HG02610 (cell line): ENCODE results near the gene ZNRF3.
"Not testable (repeated sequence)": the region's sequence is repeated elsewhere in the genome, so short reads cannot be mapped to it uniquely, and the experiment has no call there.

Source experiments
- ATAC-seq: cut with Tn5 transposase; IDR thresholded peaks from one replicate; pipeline ENCODE4 v1.9.1; 2021; ENCODE audit warnings: mild to moderate bottlenecking, moderate library complexity; ENCODE audit not compliant: unreplicated experiment

The ZNRF3 gene

DNA sequence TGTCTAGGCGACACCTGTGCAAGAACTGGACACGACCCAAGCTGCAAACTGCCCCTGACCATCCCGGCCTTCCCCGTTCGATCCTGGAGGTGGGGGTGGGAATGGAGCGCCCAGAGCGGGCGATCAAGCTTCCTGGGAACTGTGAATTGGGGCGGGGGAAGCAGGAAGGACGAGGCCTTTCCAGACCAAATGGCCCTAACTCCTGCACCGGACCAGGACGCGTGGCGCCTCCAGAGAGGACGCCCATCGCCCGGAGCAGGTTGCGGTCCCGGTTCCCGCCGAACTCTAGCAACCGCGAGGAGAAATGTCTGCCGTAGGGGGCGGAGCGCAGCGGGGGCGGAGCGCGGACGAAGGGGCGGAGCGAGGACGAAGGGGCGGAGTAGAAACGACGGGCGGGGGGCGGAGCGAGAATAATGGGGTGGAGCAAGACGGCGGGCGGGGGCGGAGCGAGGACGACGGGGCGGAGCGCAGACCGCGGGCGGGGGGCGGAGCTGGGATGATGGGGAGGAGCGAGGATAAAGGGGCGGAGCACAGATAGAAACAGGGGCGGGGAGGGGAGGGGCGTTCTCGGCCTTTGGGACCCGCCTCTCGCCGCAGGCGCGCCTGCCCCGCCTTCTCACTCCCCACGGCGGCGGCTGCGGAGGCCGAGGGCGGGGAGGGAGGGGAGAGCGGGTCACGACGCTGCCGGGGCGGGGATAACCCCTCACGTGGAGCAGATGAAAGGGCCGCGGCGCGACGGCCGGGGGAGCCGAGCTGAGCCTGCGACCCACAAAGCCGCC, at the start of gene ZNRF3:
ZNRF3 (plus strand) TSS at position 695 of the 779 bp plus-strand sequence. CDS start 195 bp downstream, outside the sequence.
- ATAC-seq: peak; percentile 41

DNA sequence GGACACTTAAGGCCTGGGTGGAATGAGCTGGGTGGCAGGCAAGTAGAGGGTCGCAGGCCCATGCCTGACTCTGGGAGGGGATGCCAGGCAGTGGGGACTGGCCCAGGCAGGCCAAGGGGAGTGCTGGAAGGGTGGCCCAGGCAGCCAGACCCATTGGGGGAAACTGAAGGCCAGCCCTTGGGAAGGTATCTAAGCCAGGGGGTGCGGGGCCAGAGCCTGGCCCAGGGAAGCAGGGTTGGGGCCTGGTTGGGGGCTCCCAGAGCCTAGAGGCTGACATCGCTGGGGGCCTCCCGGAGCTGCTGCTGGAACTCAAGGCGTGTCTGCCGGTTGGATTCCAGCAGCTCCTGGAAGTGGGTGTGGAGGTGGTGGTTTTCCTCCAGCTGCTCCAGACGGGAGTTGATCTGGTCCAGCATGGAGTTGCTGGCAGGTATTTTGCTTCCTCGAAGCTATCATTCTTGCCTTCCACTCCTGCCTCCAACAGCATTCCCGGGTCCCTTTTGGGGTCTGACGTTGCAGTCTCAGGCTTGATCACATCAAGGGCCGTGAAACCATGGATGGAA, 47.7 kb upstream of the ZNRF3 start:
- ATAC-seq: no peak

DNA sequence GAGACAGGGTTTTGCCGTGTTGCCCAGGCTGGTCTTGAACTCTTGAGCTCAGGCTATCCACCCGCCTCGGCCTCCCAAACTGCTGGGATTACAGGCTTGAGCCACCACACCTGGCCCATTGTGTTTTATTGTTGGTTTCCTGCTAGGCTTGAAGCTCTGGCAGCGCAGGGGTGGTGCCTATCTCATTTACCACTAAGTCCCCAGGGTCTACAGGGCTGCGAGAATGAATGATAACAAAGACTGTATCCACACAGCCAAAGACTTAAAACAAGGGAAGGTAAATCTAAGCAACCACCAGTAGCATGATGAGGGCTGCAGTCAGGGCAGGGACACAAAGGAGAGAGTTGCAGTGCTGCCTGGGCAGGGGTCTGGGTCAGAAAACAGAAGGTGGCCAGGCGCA, 45.7 kb upstream of the ZNRF3 start:
- ATAC-seq: no peak

DNA sequence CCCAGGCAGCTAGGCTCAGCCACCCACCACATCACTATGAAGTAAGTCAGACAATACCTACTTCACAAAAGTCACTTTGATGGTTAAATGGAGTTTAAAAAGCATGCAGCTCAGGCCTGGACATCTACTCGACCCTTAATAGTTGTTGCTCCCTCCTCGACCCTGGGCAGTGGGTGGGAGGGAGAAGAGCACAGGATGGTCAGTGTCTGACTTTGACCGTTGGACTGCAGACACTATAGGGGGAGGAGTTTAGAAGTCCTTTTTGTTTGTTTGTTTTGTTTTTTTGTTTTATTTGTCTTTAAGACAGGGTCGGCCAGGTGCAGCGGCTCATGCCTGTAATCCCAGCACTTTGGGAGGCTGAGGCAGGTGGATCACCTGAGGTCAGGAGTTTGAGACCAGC, 44.4 kb upstream of the ZNRF3 start:
- no peak for ATAC-seq

DNA sequence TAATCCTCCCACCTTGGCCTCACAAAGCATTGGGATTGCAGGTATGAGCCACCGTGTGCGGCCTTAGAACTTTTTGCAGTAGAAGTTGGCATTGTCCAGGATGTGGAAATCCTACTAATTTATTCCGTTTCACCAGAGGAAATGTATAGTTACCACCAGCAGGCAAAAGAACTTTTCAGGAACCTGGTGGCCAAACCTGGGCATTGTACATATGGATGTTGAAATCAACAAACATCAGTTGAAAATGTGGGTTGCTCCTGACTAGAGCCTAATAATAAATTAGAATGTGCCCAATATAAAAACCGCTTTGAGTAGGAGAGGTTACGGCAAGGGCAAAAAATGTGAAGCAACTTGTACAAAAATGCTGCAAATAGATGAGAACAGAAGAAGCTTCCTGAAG, 42.3 kb upstream of the ZNRF3 start:
- ATAC-seq: no peak

DNA sequence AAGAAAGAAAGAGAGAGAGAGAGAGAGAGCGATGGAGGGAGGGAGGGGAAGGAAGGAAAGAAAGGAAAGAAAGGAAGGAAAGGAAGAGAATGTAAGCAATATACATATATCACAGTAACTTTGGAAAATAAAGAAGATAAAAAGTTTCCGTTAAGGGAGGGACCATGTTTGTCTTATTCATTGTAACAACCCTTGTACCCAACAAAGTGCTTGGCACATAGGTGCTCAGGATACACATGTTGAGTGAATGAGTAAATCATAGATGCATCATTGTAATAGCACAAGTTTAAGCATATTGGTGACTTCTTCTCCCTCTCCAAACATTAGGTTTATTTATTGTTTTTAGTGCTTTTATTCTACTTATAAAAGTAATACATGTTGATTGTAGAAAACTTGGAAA, 39.7 kb upstream of the ZNRF3 start:
- ATAC-seq: no peak

DNA sequence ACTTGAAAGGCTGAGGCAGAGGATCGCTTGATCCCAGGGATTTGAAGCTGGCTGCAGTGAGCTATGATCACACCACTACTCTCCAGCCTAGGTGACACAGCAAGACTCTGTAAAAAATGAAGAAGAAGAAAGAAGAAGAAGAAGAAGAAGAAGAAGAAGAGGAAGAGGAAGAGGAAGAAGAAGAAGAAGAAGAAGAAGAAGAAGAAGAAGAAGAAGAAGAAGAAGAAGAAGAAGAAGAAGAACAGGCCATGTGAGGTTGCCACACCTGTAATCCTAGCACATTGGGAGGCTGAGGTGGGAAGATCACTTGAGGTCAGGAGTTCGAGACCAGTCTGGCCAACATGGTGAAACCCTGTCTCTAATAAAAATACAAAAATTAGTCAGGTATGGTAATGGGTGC, 39.1 kb upstream of the ZNRF3 start:
- not testable (repeated sequence) for ATAC-seq

DNA sequence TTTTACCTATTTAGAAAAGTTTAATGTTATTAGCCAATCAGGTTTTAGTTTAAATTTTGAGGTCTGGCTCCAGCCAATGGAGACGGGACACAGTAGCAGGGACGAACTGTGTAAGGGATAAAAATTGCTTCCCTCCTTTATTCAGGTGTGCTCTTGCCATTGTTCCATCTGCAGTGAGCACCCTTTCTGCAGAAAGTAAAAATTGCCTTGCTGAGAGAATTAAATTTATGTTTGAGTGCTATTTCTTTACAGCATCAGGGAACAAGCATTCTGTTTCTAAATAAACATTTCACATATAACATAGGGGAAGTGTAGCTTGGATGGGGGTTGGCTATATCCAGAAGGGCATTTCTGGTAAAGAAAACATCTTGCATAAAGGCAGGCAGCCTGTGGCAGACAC, 36.4 kb upstream of the ZNRF3 start:
- no peak for ATAC-seq

DNA sequence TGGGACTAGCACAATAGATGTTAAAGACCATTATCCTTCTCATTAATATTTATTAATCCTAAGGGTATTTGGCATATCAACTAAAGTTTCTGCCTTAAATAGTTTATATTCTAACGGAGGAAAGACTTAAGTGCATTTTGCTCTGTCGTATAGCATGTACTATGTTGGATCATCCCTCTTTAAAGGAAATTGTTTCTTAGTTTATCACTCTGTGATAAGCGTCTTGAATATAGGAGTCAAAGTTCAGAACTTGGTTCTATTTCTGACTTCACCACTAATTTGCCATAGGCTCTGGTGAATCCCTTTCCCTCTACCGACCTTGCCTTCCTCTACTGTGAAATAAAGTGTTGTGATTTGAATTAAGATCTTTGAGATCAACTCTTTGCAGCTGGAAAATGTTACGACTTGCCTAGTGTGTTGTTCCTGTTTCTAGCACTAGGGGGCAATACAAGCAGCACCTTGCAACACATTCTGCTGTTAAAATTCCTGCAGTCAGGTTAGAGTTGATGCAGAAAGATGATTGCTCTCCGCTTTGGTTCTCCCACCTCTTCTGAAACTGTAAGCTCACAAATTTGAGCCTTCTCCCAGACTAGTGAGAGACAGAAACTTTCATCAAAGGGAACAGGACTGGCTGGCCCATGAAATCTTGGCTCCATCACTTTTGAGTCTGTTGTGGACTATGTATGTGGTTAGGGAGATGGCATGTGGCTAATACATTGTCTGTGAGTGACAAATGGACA, 27.8 kb upstream of the ZNRF3 start:
- no peak for ATAC-seq

DNA sequence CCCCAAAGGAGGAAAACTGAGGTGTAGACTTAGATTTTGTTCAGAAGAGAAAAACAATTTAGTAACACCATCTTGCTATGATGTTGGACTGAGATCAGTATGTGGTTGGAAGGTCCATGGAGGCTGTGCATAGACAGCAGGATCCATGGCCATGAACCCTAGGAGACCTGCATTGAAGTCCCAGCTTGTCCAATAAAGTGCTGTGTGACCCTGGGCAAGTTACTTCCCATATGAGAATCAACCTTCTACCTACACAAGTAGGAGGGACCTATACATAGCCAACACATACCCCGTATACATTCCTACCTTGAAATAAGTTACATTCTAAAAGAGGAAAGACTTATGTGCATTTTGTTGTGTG, 27.3 kb upstream of the ZNRF3 start:
- ATAC-seq: no peak

DNA sequence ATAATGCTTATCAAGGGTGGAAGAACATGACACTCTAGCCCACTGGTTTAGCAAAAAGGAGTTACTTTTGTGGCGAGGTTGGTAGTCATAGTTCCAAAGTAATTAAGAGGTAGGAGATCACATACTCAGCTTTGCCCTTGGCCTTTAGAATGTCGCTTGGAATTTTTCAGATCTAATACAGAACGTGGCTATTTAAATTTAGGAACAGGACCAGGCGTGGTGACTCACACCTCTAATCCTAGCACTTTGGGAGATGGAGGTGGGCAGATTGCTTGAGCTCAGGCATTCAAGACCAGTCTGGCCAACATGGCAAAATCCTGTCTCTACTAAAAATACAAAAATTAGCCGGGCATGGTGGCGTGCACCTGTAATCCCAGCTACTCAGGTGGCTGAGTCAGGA, 26.1 kb upstream of the ZNRF3 start:
- no peak for ATAC-seq

DNA sequence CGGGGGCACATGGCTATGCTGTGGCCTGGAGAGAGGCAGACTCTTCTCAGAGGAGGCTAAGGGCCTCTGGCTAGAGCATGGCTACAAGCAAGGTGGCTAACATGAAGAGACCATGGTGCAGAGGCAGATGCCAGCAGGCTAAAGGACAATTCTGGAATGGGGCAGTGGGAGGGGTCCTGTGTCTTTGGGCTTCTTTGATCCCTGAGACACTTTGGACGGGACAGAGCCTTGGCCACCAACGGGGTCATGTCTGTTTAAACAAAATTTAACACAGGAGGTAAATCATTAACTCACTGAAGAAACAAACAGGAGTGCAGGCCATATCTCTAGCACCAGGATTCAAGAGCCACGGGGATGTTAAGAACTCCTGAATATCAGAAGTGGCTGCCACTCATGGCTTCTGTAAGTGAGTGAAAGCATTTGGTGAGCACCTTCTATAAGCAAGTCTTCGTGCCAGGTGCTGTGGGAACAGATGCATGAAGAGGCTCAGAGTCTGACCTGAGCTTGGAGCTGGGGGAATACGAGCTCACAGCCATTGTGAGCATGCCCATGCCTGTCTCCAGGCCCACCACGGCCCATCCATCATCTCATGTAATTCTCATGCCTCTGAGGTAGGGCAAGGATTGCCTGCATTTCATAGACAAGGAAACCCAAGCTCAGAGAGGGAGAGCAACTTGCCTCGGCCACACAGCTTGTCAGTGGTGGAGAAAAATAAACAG, 18.3 kb upstream of the ZNRF3 start:
- ATAC-seq: no peak

DNA sequence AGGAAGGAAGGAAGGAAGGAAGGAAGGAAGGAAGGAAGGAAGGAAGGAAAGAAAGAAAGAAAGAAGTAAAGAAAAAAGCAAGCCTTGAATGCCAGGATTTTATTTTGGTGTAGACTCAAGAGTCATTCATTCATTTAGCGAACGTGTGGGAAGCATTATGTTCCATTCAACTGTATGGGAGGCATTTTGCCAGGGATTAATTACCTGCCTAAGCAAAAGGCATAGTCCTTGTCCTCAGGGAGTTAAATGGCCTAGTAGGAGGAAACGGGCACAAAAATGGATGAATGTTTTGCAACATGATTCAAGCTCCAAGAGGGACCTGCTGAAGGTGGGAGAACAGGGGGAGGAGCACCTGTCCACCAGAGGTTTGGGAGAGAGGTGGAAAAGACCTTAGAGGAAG, 16.2 kb upstream of the ZNRF3 start:
- no peak for ATAC-seq

DNA sequence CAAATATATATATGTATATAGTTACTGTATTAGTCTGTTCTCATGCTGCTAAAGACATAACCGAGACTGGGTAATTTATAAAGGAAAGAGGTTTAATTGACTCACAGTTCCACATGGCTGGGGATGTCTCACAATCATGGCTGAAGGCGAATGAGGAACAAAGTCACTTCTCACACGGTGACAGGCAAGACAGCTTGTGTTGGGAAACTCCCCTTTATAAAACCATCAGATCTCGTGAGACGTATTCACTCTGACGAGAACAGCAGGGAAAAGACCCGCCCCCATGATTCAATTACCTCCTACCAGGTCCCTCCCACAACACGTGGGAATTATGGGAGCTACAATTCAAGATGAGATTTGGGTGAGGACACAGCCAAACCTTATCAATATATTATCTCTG, 15.0 kb upstream of the ZNRF3 start:
- not testable (repeated sequence) for ATAC-seq

DNA sequence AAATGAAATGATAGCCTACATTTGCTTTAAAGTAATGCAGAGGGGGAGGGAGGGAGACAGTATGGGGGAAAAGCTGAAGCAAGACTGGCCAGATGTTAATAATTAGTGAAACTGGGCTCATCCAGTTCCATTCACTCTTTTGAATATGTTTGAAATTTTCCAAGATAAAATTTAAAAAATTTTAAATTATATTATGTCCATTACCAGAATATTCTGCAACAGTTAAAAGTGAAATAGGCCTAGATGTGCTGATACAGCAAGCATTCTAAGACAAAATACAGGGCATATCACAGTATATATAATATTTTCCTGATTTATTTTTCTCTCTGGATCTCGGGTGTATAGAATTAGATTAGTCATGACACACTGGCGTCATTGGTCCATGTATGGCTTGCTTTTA, 13.6 kb upstream of the ZNRF3 start:
- no peak for ATAC-seq

DNA sequence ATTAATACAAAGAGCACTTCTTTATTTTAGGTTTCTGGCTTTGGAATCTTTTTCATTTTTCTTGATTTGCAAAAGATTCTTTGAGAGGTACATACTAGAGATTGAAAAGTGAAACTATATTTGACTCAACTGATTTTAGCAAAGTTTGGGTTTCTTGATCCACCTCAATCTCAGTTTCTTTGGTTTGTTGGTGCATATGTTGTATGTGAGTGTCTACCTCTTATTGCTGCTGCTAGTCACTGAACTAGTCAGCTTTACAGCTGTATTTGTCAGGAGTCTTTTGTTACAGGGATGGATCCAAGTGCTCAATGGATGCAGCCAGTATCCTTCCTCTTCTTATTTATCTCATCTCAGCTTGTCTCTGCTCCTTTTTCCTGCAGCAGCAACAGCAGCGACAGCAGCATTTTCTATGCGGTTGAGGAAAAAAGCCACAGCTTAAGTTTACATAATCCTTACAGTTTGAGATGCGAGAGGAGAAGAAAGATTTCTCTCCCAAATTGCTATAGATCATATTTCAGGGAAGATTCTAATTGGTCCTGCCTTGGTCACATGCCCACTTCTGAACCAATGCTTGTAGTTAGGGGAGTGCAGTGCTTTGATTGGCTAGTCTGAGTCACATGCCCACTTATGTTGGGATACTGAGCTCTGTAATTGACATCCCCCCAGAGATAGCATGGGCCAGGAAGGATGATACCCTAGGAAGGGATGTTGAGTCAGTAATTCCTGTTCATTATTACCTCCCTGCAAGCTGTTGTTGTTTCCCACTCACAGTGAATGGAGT, 10.0 kb upstream of the ZNRF3 start:
- ATAC-seq: no peak

DNA sequence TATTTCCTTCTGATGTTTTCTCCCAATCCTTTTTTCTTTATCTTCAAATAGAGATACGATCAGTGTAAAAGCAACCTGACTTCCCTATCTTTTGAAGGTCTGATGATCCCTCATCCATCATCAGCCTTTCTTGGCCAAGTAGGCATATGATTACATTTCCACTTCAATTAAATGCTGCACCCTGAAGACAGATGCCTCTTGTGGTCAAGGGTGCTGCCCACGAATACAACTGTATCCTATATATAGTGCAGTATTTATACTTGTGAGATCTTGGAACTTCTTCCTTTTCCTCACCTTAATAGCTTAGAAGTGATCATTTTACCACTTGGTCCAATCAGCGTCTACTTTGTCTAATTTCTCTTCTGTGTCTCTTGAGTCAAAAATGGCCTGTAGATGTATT, 9.3 kb upstream of the ZNRF3 start:
- ATAC-seq: no peak

DNA sequence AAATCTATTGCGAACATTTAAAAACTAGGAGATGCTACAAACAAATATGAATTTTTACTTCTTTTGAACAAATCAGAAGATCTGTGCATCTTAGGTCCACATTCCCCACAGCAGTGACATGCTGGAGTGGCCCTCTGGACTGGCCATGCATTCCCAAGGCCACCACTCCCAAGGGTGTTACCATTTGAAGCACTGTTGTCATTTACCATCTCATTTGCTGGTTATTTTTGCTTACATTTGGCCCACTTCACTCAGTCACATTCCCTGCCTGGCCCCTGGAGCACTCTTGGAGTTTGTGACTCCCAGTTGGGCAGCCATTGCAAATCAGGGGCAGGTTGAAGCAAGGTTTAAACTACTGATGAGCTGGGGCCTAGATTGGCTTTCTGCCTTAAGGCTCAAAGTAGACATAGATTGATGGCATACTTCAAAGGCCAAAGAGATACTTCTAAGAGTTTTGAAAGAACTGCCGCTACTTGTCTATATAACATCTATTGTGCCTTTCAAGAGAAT, 8.5 kb upstream of the ZNRF3 start:
- no peak for ATAC-seq

DNA sequence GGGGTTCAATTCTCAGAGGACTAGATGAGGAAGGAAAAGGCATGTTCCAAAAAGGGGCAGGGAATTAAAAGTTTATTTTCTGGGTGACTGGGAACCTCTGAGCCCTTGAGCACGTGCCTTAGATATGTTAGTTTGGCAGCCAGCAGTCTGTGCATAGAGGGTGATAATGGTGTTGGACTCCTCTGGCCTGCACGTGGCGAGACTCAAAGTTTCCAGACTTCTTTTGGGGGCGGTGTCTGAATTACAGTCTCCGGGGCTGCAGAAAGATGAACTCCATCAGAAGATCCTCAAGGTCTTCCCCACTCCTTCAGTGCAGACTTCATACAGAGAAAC, 861 bp upstream of the ZNRF3 start:
- no peak for ATAC-seq

DNA sequence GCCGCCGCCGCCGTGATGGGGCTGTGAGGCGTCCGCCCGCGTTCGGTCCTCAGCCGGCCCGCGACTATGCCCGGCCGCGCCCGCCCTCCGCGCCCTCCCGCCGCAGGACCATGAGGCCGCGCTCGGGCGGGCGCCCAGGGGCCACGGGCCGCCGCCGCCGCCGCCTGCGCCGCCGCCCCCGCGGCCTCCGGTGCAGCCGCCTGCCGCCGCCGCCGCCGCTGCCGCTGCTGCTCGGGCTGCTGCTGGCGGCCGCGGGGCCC, 215 bp downstream of the ZNRF3 start:
- no peak for ATAC-seq
